HG03342 (cell line): Measurements from ENCODE around the gene RDH16.
"Not testable (repeated sequence)": the region's sequence is repeated elsewhere in the genome, so short reads cannot be mapped to it uniquely, and the experiment has no call there.

ENCODE experiments used
- ATAC-seq: cut with Tn5 transposase; IDR thresholded peaks from one replicate; pipeline ENCODE4 v1.9.1; 2021; ENCODE audit warnings: mild to moderate bottlenecking, moderate library complexity; ENCODE audit not compliant: unreplicated experiment

The RDH16 gene

GRCh38 chr12:56989861-56990610 is 32.6 kb upstream of the RDH16 start:
- ATAC-seq: no peak

GRCh38 chr12:56988207-56988739 is 30.9 kb upstream of the RDH16 start:
- ATAC-seq: no peak

- ATAC-seq: peak; percentile 57
Observed at GRCh38 chr12:56987551-56988053, 30.2 kb upstream of the RDH16 start.

GRCh38 chr12:56987011-56987410 is 29.6 kb upstream of the RDH16 start:
- no peak for ATAC-seq

- not testable (repeated sequence) for ATAC-seq
Observed at GRCh38 chr12:56985714-56986113, 28.3 kb upstream of the RDH16 start.

- ATAC-seq: no peak
Observed at GRCh38 chr12:56983386-56983785, 26.0 kb upstream of the RDH16 start.

- ATAC-seq: not testable (repeated sequence)
Observed at GRCh38 chr12:56982578-56983236, 25.3 kb upstream of the RDH16 start.

- no peak for ATAC-seq
Observed at GRCh38 chr12:56980941-56981530, 23.6 kb upstream of the RDH16 start.

GRCh38 chr12:56980268-56980667 is 22.9 kb upstream of the RDH16 start:
- no peak for ATAC-seq

- ATAC-seq: no peak
Observed at GRCh38 chr12:56979628-56980027, 22.2 kb upstream of the RDH16 start.

GRCh38 chr12:56978397-56979138 is 21.2 kb upstream of the RDH16 start:
- ATAC-seq: no peak

- ATAC-seq: not testable (repeated sequence)
Observed at GRCh38 chr12:56977361-56977760, 20.0 kb upstream of the RDH16 start.

- ATAC-seq: not testable (repeated sequence)
Observed at GRCh38 chr12:56974224-56974623, 16.8 kb upstream of the RDH16 start.

- ATAC-seq: not testable (repeated sequence)
Observed at GRCh38 chr12:56968910-56969309, 11.5 kb upstream of the RDH16 start.

- ATAC-seq: not testable (repeated sequence)
Observed at GRCh38 chr12:56965997-56966642, 8.7 kb upstream of the RDH16 start.

- ATAC-seq: not testable (repeated sequence)
Observed at GRCh38 chr12:56965124-56965523, 7.7 kb upstream of the RDH16 start.

- not testable (repeated sequence) for ATAC-seq
Observed at GRCh38 chr12:56963557-56963956, 6.1 kb upstream of the RDH16 start.

GRCh38 chr12:56962247-56962646 is 4.8 kb upstream of the RDH16 start:
- not testable (repeated sequence) for ATAC-seq

- no peak for ATAC-seq
Observed at GRCh38 chr12:56958422-56958821, 1.0 kb upstream of the RDH16 start.

GRCh38 chr12:56955631-56956256 is 1.7 kb downstream of the RDH16 start:
- no peak for ATAC-seq
